HL-60/S4 treated with phorbol 12-myristate 13-acetate at 8.2 ng/mL for 4 days and 3 days (cell line): Measurements from ENCODE around the gene MYO5A.
"Not testable (repeated sequence)": the region's sequence is repeated elsewhere in the genome, so short reads cannot be mapped to it uniquely, and the experiment has no call there.

ENCODE experiments used
- in situ Hi-C: fragments of 300-500 bp; cut with MboI; formaldehyde crosslinking; loops from 2 replicates; pipeline ENCODE4 v1.15.0; 2022; ENCODE audit warnings: low sequenced_read_pairs

MYO5A gene

GRCh38 chr15:52295421-52296001 lies 233.2 kb downstream of the MYO5A start, which contains the start of gene MYO5C:
Gene MYO5C, minus strand, starts transcription at chr15:52295804. Its CDS starts 168 bp downstream, at chr15:52295636.
- in situ Hi-C loops, result no loop called here

GRCh38 chr15:52294881-52295420 lies 233.7 kb downstream of the MYO5A start:
- in situ Hi-C loops, result no loop called here

- in situ Hi-C loops, result no loop called here
These were observed 235.8 kb downstream of the MYO5A start for GRCh38 chr15:52292780-52293392.

- in situ Hi-C loops, result no loop called here
These were observed 237.5 kb downstream of the MYO5A start for GRCh38 chr15:52291204-52291603.

GRCh38 chr15:52290800-52291199 lies 237.9 kb downstream of the MYO5A start:
- in situ Hi-C loops, result no loop called here

- in situ Hi-C loops, result no loop called here
These were observed 238.4 kb downstream of the MYO5A start for GRCh38 chr15:52290329-52290728.

- in situ Hi-C loops, result no loop called here
These were observed 239.0 kb downstream of the MYO5A start for GRCh38 chr15:52289629-52290081.

GRCh38 chr15:52288986-52289385 lies 239.7 kb downstream of the MYO5A start:
- in situ Hi-C loops, result no loop called here

GRCh38 chr15:52288051-52288942 lies 240.4 kb downstream of the MYO5A start:
- in situ Hi-C loops, result no loop called here

GRCh38 chr15:52287114-52287513 lies 241.6 kb downstream of the MYO5A start:
- in situ Hi-C loops, result no loop called here

GRCh38 chr15:52285941-52286340 lies 242.7 kb downstream of the MYO5A start:
- in situ Hi-C loops, result not testable (repeated sequence)

- in situ Hi-C loops, result no loop called here
These were observed 244.5 kb downstream of the MYO5A start for GRCh38 chr15:52284164-52284563.

GRCh38 chr15:52283281-52283680 lies 245.4 kb downstream of the MYO5A start:
- in situ Hi-C loops, result no loop called here

- in situ Hi-C loops, result no loop called here
These were observed 246.3 kb downstream of the MYO5A start for GRCh38 chr15:52282418-52282817.

- in situ Hi-C loops, result no loop called here
These were observed 247.3 kb downstream of the MYO5A start for GRCh38 chr15:52281085-52282035.

GRCh38 chr15:52280326-52281084 lies 248.2 kb downstream of the MYO5A start:
- in situ Hi-C loops, result no loop called here

- in situ Hi-C loops, result no loop called here
These were observed 249.9 kb downstream of the MYO5A start for GRCh38 chr15:52278636-52279367.

GRCh38 chr15:52278135-52278534 lies 250.5 kb downstream of the MYO5A start:
- in situ Hi-C loops, result no loop called here

- in situ Hi-C loops, result no loop called here
These were observed 251.1 kb downstream of the MYO5A start for GRCh38 chr15:52277575-52277974.
